WTC11 (cell line): ENCODE results near the gene LAMA5. TPM values are rescaled to one million over a fixed set of nuclear protein-coding genes. Genes with fewer than 3 reads are reported as not detected.

Source experiments
- ATAC-seq: fragments of 200-7000 bp; cut with Tn5 transposase; 2 replicates; pipeline ENCODE4 v1.10.0; 2021; ENCODE audit warnings: mild to moderate bottlenecking, moderate library complexity
- CTCF ChIA-PET: fragments of 300-600 bp; sonication (Branson Sonifier 250); formaldehyde crosslinking; loops from one replicate; lab custom pipeline; 2021; ENCODE audit warnings: antibody characterized with exemption; lab: Charles Lee
- POLR2A ChIA-PET: fragments of 350-600 bp; sonication (Branson Sonifier 250); formaldehyde crosslinking; loops from one replicate; lab custom pipeline; 2021; ENCODE audit warnings: antibody characterized with exemption; lab: Charles Lee
- DNase-seq: peaks from one replicate; pipeline ENCODE4 v3.0.0; 2021; ENCODE audit warnings: low spot score
- H3K27ac Mint-ChIP-seq: 2 replicates; pipeline ENCODE4 v1.8.0; 2021; ENCODE audit warnings: mixed read lengths
- H3K27me3 Mint-ChIP-seq: 2 replicates; pipeline ENCODE4 v1.8.0; 2021; ENCODE audit warnings: low read depth, mild to moderate bottlenecking, moderate library complexity, mixed read lengths
- H3K36me3 Mint-ChIP-seq: 2 replicates; pipeline ENCODE4 v1.8.0; 2021; ENCODE audit warnings: mixed read lengths
- H3K4me1 Mint-ChIP-seq: 2 replicates; pipeline ENCODE4 v1.8.0; 2022; ENCODE audit warnings: mixed read lengths
- H3K4me3 Mint-ChIP-seq: 2 replicates; pipeline ENCODE4 v1.8.0; 2021; ENCODE audit warnings: mild to moderate bottlenecking, moderate library complexity, mixed read lengths
- H3K9me3 Mint-ChIP-seq: 2 replicates; pipeline ENCODE4 v1.8.0; 2021; ENCODE audit warnings: mixed read lengths
- AR ChIP-seq: fragments of 250-450 bp; sonication (Bioruptor Pico); IDR thresholded peaks from 2 replicates; pipeline ENCODE4 v1.9.0; 2021; ENCODE audit warnings: mild to moderate bottlenecking
- ARID4B ChIP-seq: sonication (generic); formaldehyde crosslinking; IDR thresholded peaks from 2 replicates; pipeline ENCODE4 v1.8.0; 2023; ENCODE audit warnings: missing genetic modification reagents, mild to moderate bottlenecking, borderline replicate concordance
- CTCF ChIP-seq: fragments of 200-600 bp; IDR thresholded peaks from 2 replicates; pipeline ENCODE4 v1.8.0; 2022; ENCODE audit warnings: antibody characterized with exemption
- ELF4 ChIP-seq: sonication (generic); formaldehyde crosslinking; IDR thresholded peaks from 2 replicates; pipeline ENCODE4 v1.8.1; 2022; ENCODE audit warnings: low read depth, mild to moderate bottlenecking, moderate library complexity, missing genetic modification reagents
- ERG ChIP-seq: fragments of 250-450 bp; sonication (Bioruptor Pico); IDR thresholded peaks from 2 replicates; pipeline ENCODE4 v1.8.0; 2021; ENCODE audit warnings: mild to moderate bottlenecking
- FOXK1 ChIP-seq: sonication (generic); formaldehyde crosslinking; IDR thresholded peaks from 2 replicates; pipeline ENCODE4 v1.8.0; 2022; ENCODE audit warnings: mild to moderate bottlenecking, moderate library complexity, missing genetic modification reagents
- FOXP1 ChIP-seq: sonication (generic); formaldehyde crosslinking; IDR thresholded peaks from 2 replicates; pipeline ENCODE4 v1.8.0; 2022; ENCODE audit warnings: missing genetic modification reagents, mild to moderate bottlenecking, moderate library complexity, borderline replicate concordance
- NR3C1 ChIP-seq: sonication (generic); formaldehyde crosslinking; conservative IDR thresholded peaks from 2 replicates; pipeline ENCODE4 v1.8.1; 2023; ENCODE audit warnings: low read depth, mild to moderate bottlenecking, missing genetic modification reagents
- SMAD3 ChIP-seq: sonication (generic); formaldehyde crosslinking; IDR thresholded peaks from 2 replicates; pipeline ENCODE4 v1.8.0; 2022; ENCODE audit warnings: missing genetic modification reagents, mild to moderate bottlenecking, borderline replicate concordance
- STAT6 ChIP-seq: sonication (generic); formaldehyde crosslinking; conservative IDR thresholded peaks from 2 replicates; pipeline ENCODE4 v1.8.1; 2023; ENCODE audit warnings: mild to moderate bottlenecking, low read depth, missing genetic modification reagents, moderate library complexity
- USF2 ChIP-seq: sonication (generic); formaldehyde crosslinking; IDR thresholded peaks from 2 replicates; pipeline ENCODE4 v1.8.1; 2023; ENCODE audit warnings: mild to moderate bottlenecking, missing genetic modification reagents, moderate library complexity
- ZBTB43 ChIP-seq: sonication (generic); formaldehyde crosslinking; IDR thresholded peaks from 2 replicates; pipeline ENCODE4 v1.8.1; 2023; ENCODE audit warnings: mild to moderate bottlenecking, missing genetic modification reagents
- ZNF317 ChIP-seq: sonication (generic); formaldehyde crosslinking; IDR thresholded peaks from 2 replicates; pipeline ENCODE4 v1.8.1; 2023; ENCODE audit warnings: low read depth, mild to moderate bottlenecking, moderate library complexity, missing genetic modification reagents, borderline replicate concordance
- total RNA-seq: library from RNA; stranded (reverse); gene quantifications from 3 replicates; pipeline ENCODE4 v1.2.3, GENCODE V29; 2021

Gene LAMA5
- total RNA-seq, 1 experiment from 2014 or later = 329 TPM

- TF ChIP-seq STAT6 = no peak
- TF ChIP-seq USF2 (CRISPR knock-in tag) = no peak
- TF ChIP-seq ERG (CRISPR knock-in tag) = no peak
- TF ChIP-seq, all 79 proteins: peak for 0
Measured at GRCh38 chr20:62357187-62357667, 9.9 kb downstream of the LAMA5 start (continued).

GRCh38 chr20:62356589-62357186, 10.4 kb downstream of the LAMA5 start:
- H3K4me1 Mint-ChIP-seq = peaks cover 15% of the 10 kb centered on the region
- 0 out of 2 replicates have a peak, but pooled peaks cover 2% of the 10 kb centered on the region for H3K36me3 Mint-ChIP-seq
- ATAC-seq = no peak
- H3K27me3 Mint-ChIP-seq = no peaks in the 10 kb centered on the region
- no peak for DNase-seq
- H3K4me3 Mint-ChIP-seq = no peak overlapping the region
- no peaks in the 10 kb centered on the region for H3K9me3 Mint-ChIP-seq
- CTCF ChIA-PET = interaction anchor here (1.3 to 2.0 kb wide), 4 partner anchors 12 to 49 kb away, joined by 3 to 11 read pairs (median 7); no protein-coding TSS in a partner anchor
- POLR2A ChIA-PET = interaction anchor here (4.4 kb wide), 1 partner anchor 11 kb away, joined by 21 read pairs; the partner anchor contains the start of gene LAMA5
- H3K27ac Mint-ChIP-seq = no peak overlapping the region
- TF ChIP-seq ZNF317 (no peak), ARID4B (CRISPR knock-in tag) (no peak), AR (CRISPR knock-in tag) (no peak), SMAD3 (CRISPR knock-in tag) (no peak), NR3C1 (CRISPR knock-in tag) (no peak), STAT6 (no peak), ZBTB43 (no peak), FOXK1 (CRISPR knock-in tag) (no peak), ELF4 (CRISPR knock-in tag) (no peak), CTCF (no peak), FOXP1 (CRISPR knock-in tag) (no peak)
